IMR-90 (cell line): ENCODE results near the gene ZNF358. TPM values are rescaled to one million over a fixed set of nuclear protein-coding genes. Genes with fewer than 3 reads are reported as not detected.

ENCODE experiments used
- ATAC-seq: fragments of 200-7000 bp; cut with Tn5 transposase; 2 replicates; pipeline ENCODE4 v1.9.1; 2020; ENCODE audit warnings: low read depth, mild to moderate bottlenecking, moderate library complexity
- BruUV-seq: library from RNA; stranded (reverse); fragments of 400-500 nt; replicated peaks from 2 replicates; lab custom pipeline; 2021; lab: Mats Ljungman, UMichigan
- CTCF ChIA-PET: fragments of 300-600 bp; formaldehyde crosslinking; extraction: SDS; loops from one replicate; lab custom pipeline; 2021; ENCODE audit warnings: antibody characterized with exemption; lab: Yijun Ruan, JAX
- POLR2A ChIA-PET: fragments of 300-600 bp; sonication (Branson Sonifier 250); formaldehyde crosslinking; loops from one replicate; lab custom pipeline; 2022; ENCODE audit warnings: antibody characterized with exemption; ENCODE audit not compliant: unreplicated experiment; lab: Charles Lee
- DNase-seq: peaks from one replicate; pipeline ENCODE4 v3.0.0; 2013
- H2AFZ ChIP-seq: replicated peaks from 2 replicates; pipeline ENCODE3; 2013; ENCODE audit warnings: low read length, mild to moderate bottlenecking; ENCODE audit not compliant: poor library complexity
- H2AK5ac ChIP-seq: 2 replicates; pipeline ENCODE4 v1.6.1; 2013; ENCODE audit warnings: low read depth, low read length, inconsistent platforms
- H2AK9ac ChIP-seq: replicated peaks from 2 replicates; pipeline ENCODE3; 2013; ENCODE audit warnings: mild to moderate bottlenecking, low read depth, low read length, moderate library complexity; ENCODE audit not compliant: poor library complexity
- H2BK120ac ChIP-seq: 2 replicates; pipeline ENCODE4 v1.6.1; 2013; ENCODE audit warnings: low read depth, low read length, inconsistent platforms
- H2BK15ac ChIP-seq: 3 replicates; pipeline ENCODE4 v1.6.1; 2013; ENCODE audit warnings: low read depth, low read length, inconsistent platforms
- H2BK20ac ChIP-seq: 2 replicates; pipeline ENCODE4 v1.6.1; 2013; ENCODE audit warnings: low read depth, mild to moderate bottlenecking, inconsistent platforms, low read length, moderate library complexity
- H2BK5ac ChIP-seq: 2 replicates; pipeline ENCODE4 v1.6.1; 2013; ENCODE audit warnings: mild to moderate bottlenecking, low read depth, low read length, inconsistent platforms; ENCODE audit not compliant: poor library complexity, severe bottlenecking
- H3K14ac ChIP-seq: replicated peaks from 2 replicates; pipeline ENCODE4 v1.6.1; 2013; ENCODE audit warnings: low read depth, low read length, inconsistent platforms
- H3K18ac ChIP-seq: 2 replicates; pipeline ENCODE4 v1.6.1; 2013; ENCODE audit warnings: low read depth, low read length, control low read depth
- H3K23ac ChIP-seq: 2 replicates; pipeline ENCODE4 v1.6.1; 2013; ENCODE audit warnings: low read depth, low read length, inconsistent platforms
- H3K27ac ChIP-seq: 2 replicates; pipeline ENCODE4 v1.5.1; 2013; ENCODE audit warnings: mild to moderate bottlenecking, control low read depth, low read length; ENCODE audit not compliant: insufficient read depth
- H3K27me3 ChIP-seq: 2 replicates; pipeline ENCODE4 v1.6.1; 2013; ENCODE audit warnings: low read length; ENCODE audit not compliant: control insufficient read depth, insufficient read depth
- H3K36me3 ChIP-seq: 2 replicates; pipeline ENCODE4 v1.6.1; 2013; ENCODE audit warnings: low read length, mixed read lengths; ENCODE audit not compliant: control insufficient read depth, insufficient read depth
- H3K4ac ChIP-seq: 2 replicates; pipeline ENCODE4 v1.6.1; 2013; ENCODE audit warnings: low read depth, low read length, inconsistent platforms
- H3K4me1 ChIP-seq: 2 replicates; pipeline ENCODE4 v1.6.1; 2013; ENCODE audit warnings: low read length, mixed read lengths; ENCODE audit not compliant: control insufficient read depth, insufficient read depth
- H3K4me2 ChIP-seq: 2 replicates; pipeline ENCODE4 v1.6.1; 2013; ENCODE audit warnings: low read depth, mild to moderate bottlenecking, control low read depth, low read length, moderate library complexity
- H3K4me3 ChIP-seq: 2 replicates; pipeline ENCODE4 v1.5.1; 2013; ENCODE audit warnings: low read depth, mild to moderate bottlenecking, control low read depth, low read length, moderate library complexity; ENCODE audit not compliant: insufficient read depth
- H3K56ac ChIP-seq: 2 replicates; pipeline ENCODE4 v1.6.1; 2013; ENCODE audit warnings: low read length, inconsistent platforms; ENCODE audit not compliant: insufficient read depth; ENCODE audit errors: extremely low read depth
- H3K79me1 ChIP-seq, 2 experiments: 2 replicates each; pipeline ENCODE4 v1.6.1; 2013; ENCODE audit warnings: low read length in 2 of 2, inconsistent platforms in 1 of 2, low read depth in 1 of 2
- H3K9ac ChIP-seq: 2 replicates; pipeline ENCODE4 v1.6.1; 2013; ENCODE audit warnings: low read depth, low read length, control low read depth
- H3K9me1 ChIP-seq: 2 replicates; pipeline ENCODE4 v1.6.1; 2013; ENCODE audit warnings: low read length, inconsistent platforms; ENCODE audit not compliant: insufficient read depth
- H3K9me3 ChIP-seq: 2 replicates; pipeline ENCODE4 v1.6.1; 2013; ENCODE audit warnings: low read length; ENCODE audit not compliant: control insufficient read depth, insufficient read depth
- H4K20me1 ChIP-seq: 2 replicates; pipeline ENCODE4 v1.6.1; 2013; ENCODE audit warnings: low read length, inconsistent platforms; ENCODE audit not compliant: insufficient read depth
- H4K5ac ChIP-seq: 2 replicates; pipeline ENCODE4 v1.6.1; 2013; ENCODE audit warnings: mild to moderate bottlenecking, low read depth, low read length, control low read depth
- H4K8ac ChIP-seq, 2 experiments: 2 replicates each; pipeline ENCODE4 v1.6.1; 2013; ENCODE audit warnings: low read depth in 2 of 2, low read length in 2 of 2, control low read depth in 1 of 2, inconsistent platforms in 1 of 2
- H4K91ac ChIP-seq: 2 replicates; pipeline ENCODE4 v1.6.1; 2013; ENCODE audit warnings: low read depth, low read length, inconsistent platforms; ENCODE audit not compliant: insufficient read depth
- BHLHE40 ChIP-seq: fragments of 150-350 bp; IDR thresholded peaks from 2 replicates; pipeline ENCODE4 v1.6.1; 2016; ENCODE audit warnings: mild to moderate bottlenecking, low read depth, low read length
- CEBPB ChIP-seq: IDR thresholded peaks from 2 replicates; pipeline ENCODE4 v1.6.1; 2012; ENCODE audit warnings: low read depth, low read length, improper control_type of control experiment
- CHD1 ChIP-seq: IDR thresholded peaks from 2 replicates; pipeline ENCODE4 v1.6.1; 2012; ENCODE audit warnings: low read depth, low read length, improper control_type of control experiment
- FOS ChIP-seq: fragments of 150-350 bp; IDR thresholded peaks from 2 replicates; pipeline ENCODE4 v1.6.1; 2016; ENCODE audit warnings: low read depth, low read length
- MAFK ChIP-seq: IDR thresholded peaks from 2 replicates; pipeline ENCODE4 v1.6.1; 2012; ENCODE audit warnings: low read depth, low read length, improper control_type of control experiment
- MAZ ChIP-seq: IDR thresholded peaks from 2 replicates; pipeline ENCODE4 v1.6.1; 2012; ENCODE audit warnings: low read depth, mild to moderate bottlenecking, low read length, improper control_type of control experiment, moderate library complexity, borderline replicate concordance
- MXI1 ChIP-seq: IDR thresholded peaks from 2 replicates; pipeline ENCODE4 v1.6.1; 2012; ENCODE audit warnings: low read depth, mild to moderate bottlenecking, low read length, moderate library complexity, borderline replicate concordance
- NFE2L2 ChIP-seq: fragments of 150-350 bp; IDR thresholded peaks from 2 replicates; pipeline ENCODE4 v1.6.1; 2016; ENCODE audit warnings: low read depth, mild to moderate bottlenecking, low read length
- POLR2A ChIP-seq: IDR thresholded peaks from 2 replicates; pipeline ENCODE4 v1.6.1; 2012; ENCODE audit warnings: mild to moderate bottlenecking, low read depth, low read length
- RCOR1 ChIP-seq: IDR thresholded peaks from 2 replicates; pipeline ENCODE4 v1.6.1; 2012; ENCODE audit warnings: mild to moderate bottlenecking, low read length, improper control_type of control experiment; ENCODE audit not compliant: insufficient replicate concordance
- RFX5 ChIP-seq: IDR thresholded peaks from 2 replicates; pipeline ENCODE4 v1.8.0; 2012; ENCODE audit warnings: low read depth, mild to moderate bottlenecking, low read length, moderate library complexity
- SMC3 ChIP-seq: fragments of 150-350 bp; IDR thresholded peaks from 2 replicates; pipeline ENCODE4 v1.6.1; 2016; ENCODE audit warnings: low read depth, mild to moderate bottlenecking, antibody characterized with exemption, low read length, moderate library complexity
- WGBS, 2 experiments: methylation state at CpG; one replicate each; pipeline versions ENCODE4 v1.1.5 to v1.1.7; 2013; ENCODE audit warnings: missing lambda C conversion rate in 2 of 2; ENCODE audit not compliant: insufficient read length in 1 of 2; ENCODE audit errors: extremely low coverage in 2 of 2; 5-methylcytosine and 5-hydroxymethylcytosine counted together
- dilution Hi-C: fragments of 300-500 bp; cut with HindIII; formaldehyde crosslinking; loops from one replicate; pipeline ENCODE4 v1.14.3; 2018; ENCODE audit warnings: low sequenced_read_pairs; ENCODE audit not compliant: unreplicated experiment
- in situ Hi-C: fragments of 300-500 bp; cut with MboI; formaldehyde crosslinking; loops from 3 replicates; pipeline ENCODE4 v1.14.3; 2019; ENCODE audit warnings: low sequenced_read_pairs, inconsistent platforms, mixed read lengths
- intact Hi-C: fragments of 100-400 bp; cut with micrococcal nuclease; formaldehyde crosslinking; loops from 2 replicates; pipeline ENCODE4 v1.10.0; 2022
- polyA plus RNA-seq, 3 experiments: library from polyadenylated mRNA; depleted of rRNA; stranded (reverse); fragments of >200 nt; gene quantifications; 2 replicates each; pipeline ENCODE4 v1.2.3, GENCODE V29; 2012; ENCODE audit warnings: low replicate concordance in 1 of 3
- total RNA-seq: library from RNA; depleted of rRNA; stranded (reverse); fragments of >200 nt; gene quantifications from 2 replicates; pipeline ENCODE4 v1.2.3, GENCODE V29; 2012
- TF ChIP-seq, protein P1 (sequence below): conservative IDR thresholded peaks from 2 replicates; pipeline ENCODE4 v1.5.1; 2012; ENCODE audit warnings: mild to moderate bottlenecking, low read depth, low read length, improper control_type of control experiment
- TF ChIP-seq, protein P2 (sequence below): fragments of 150-350 bp; IDR thresholded peaks from 2 replicates; pipeline ENCODE4 v1.6.1; 2017; ENCODE audit warnings: mild to moderate bottlenecking, antibody characterized with exemption, low read length, low read depth
- TF ChIP-seq, protein P3 (sequence below): fragments of 150-350 bp; IDR thresholded peaks from 2 replicates; pipeline ENCODE4 v1.6.1; 2016; ENCODE audit warnings: low read depth, mild to moderate bottlenecking, low read length, moderate library complexity, borderline replicate concordance

Gene ZNF358
- total and polyA plus RNA-seq, 2 of the 4 experiments (the other 2 are of a cell fraction): 5.4 to 30.7 TPM

DNA sequence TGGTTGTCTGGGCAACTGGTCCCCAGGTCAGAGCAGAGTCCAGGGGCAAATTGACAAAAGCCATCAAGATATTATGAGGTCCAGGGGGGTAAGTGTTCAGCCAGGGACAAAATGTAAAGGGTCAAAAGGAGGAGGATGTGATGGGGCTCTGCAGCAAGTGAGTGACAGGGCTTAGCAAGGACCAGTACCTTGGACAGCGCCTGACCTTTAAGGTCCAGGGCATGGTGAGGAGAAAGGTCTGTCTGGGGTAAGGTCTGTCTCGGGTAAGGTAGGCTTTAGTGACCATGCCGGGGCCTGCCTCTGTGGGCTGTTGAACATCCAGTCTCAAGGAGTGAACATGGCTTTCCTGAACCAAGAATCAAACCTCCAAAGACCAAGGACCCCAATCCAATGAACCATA is 6.3 kb upstream of the ZNF358 start:
- H2BK15ac ChIP-seq: no peak overlapping the region
- H3K9me3 ChIP-seq: no peaks in the 10 kb centered on the region
- no peak overlapping the region for H3K9ac ChIP-seq
- POLR2A ChIA-PET: no interaction called here
- no peak overlapping the region for H3K23ac ChIP-seq
- no peaks in the 10 kb centered on the region for H3K36me3 ChIP-seq
- H3K4me3 ChIP-seq: no peak overlapping the region
- no peak overlapping the region for H3K18ac ChIP-seq
- peaks cover 3% of the 10 kb centered on the region; the same call in 1 of the 2 replicates for H3K4me1 ChIP-seq
- no peak overlapping the region for H3K14ac ChIP-seq
- H4K91ac ChIP-seq: no peak overlapping the region
- no peak overlapping the region for H2BK20ac ChIP-seq
- no peak overlapping the region for H3K4ac ChIP-seq
- no peaks in the 10 kb centered on the region for H4K20me1 ChIP-seq
- ATAC-seq (no peak), DNase-seq (no peak)
- H2AFZ ChIP-seq: no peak overlapping the region
- no peak overlapping the region for H2BK120ac ChIP-seq
- H3K27ac ChIP-seq: no peak overlapping the region
- in situ Hi-C loops: no loop called here
- 37% methylated on average over 2 of the region's 3 CpGs; no CpG with 5 or more reads in 1 of the 2 experiments for WGBS, 2 experiments
- no peak overlapping the region for H4K8ac ChIP-seq
- H3K4me2 ChIP-seq: no peak overlapping the region
- no peak overlapping the region for H4K5ac ChIP-seq
- no peaks in the 10 kb centered on the region for H3K79me1 ChIP-seq
- no peaks in the 10 kb centered on the region for H3K9me1 ChIP-seq
- CTCF ChIA-PET: interaction anchor here (3.0 kb wide), 1 partner anchor 12 kb away, joined by 8 read pairs; a partner anchor contains a TSS
- peaks cover 7% of the 10 kb centered on the region for H3K27me3 ChIP-seq
- H2BK5ac ChIP-seq: no peak overlapping the region
- BruUV-seq: no TSS peak
- no peak overlapping the region for H3K56ac ChIP-seq
- H2AK9ac ChIP-seq: no peak overlapping the region
- no peak overlapping the region for H2AK5ac ChIP-seq
- dilution Hi-C loops: no loop called here
- intact Hi-C loops: no loop called here
- TF ChIP-seq BHLHE40 (no peak), SMC3 (no peak), MXI1 (no peak), RFX5 (no peak), NFE2L2 (no peak), RCOR1 (no peak), FOS (no peak), CHD1 (no peak), MAZ (no peak), MAFK (no peak), POLR2A (no peak), CEBPB (no peak)
- TF ChIP-seq, protein P1, sequence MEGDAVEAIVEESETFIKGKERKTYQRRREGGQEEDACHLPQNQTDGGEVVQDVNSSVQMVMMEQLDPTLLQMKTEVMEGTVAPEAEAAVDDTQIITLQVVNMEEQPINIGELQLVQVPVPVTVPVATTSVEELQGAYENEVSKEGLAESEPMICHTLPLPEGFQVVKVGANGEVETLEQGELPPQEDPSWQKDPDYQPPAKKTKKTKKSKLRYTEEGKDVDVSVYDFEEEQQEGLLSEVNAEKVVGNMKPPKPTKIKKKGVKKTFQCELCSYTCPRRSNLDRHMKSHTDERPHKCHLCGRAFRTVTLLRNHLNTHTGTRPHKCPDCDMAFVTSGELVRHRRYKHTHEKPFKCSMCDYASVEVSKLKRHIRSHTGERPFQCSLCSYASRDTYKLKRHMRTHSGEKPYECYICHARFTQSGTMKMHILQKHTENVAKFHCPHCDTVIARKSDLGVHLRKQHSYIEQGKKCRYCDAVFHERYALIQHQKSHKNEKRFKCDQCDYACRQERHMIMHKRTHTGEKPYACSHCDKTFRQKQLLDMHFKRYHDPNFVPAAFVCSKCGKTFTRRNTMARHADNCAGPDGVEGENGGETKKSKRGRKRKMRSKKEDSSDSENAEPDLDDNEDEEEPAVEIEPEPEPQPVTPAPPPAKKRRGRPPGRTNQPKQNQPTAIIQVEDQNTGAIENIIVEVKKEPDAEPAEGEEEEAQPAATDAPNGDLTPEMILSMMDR: no peak
- TF ChIP-seq, protein P2, sequence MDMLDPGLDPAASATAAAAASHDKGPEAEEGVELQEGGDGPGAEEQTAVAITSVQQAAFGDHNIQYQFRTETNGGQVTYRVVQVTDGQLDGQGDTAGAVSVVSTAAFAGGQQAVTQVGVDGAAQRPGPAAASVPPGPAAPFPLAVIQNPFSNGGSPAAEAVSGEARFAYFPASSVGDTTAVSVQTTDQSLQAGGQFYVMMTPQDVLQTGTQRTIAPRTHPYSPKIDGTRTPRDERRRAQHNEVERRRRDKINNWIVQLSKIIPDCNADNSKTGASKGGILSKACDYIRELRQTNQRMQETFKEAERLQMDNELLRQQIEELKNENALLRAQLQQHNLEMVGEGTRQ: no peak
- TF ChIP-seq, protein P3, sequence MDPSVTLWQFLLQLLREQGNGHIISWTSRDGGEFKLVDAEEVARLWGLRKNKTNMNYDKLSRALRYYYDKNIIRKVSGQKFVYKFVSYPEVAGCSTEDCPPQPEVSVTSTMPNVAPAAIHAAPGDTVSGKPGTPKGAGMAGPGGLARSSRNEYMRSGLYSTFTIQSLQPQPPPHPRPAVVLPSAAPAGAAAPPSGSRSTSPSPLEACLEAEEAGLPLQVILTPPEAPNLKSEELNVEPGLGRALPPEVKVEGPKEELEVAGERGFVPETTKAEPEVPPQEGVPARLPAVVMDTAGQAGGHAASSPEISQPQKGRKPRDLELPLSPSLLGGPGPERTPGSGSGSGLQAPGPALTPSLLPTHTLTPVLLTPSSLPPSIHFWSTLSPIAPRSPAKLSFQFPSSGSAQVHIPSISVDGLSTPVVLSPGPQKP: no peak
